BJ (cell line): ENCODE measurements around the gene PPM1J. TPM values are rescaled to one million over a fixed set of nuclear protein-coding genes. Genes with fewer than 3 reads are reported as not detected.

Experiments used
- CTCF ChIA-PET: fragments of 350-600 bp; formaldehyde crosslinking; extraction: SDS; loops from one replicate; lab custom pipeline; 2021; ENCODE audit warnings: antibody characterized with exemption, inconsistent platforms; lab: Yijun Ruan, JAX
- POLR2A ChIA-PET: fragments of 300-600 bp; sonication (Branson Sonifier 250); formaldehyde crosslinking; extraction: SDS; loops from one replicate; lab custom pipeline; 2021; ENCODE audit warnings: antibody characterized with exemption; lab: Charles Lee
- DNase-seq: peaks from one replicate; pipeline ENCODE4 v3.0.0-alpha.2; 2011; ENCODE audit warnings: low read depth
- H3K27me3 ChIP-seq: 2 replicates; pipeline ENCODE4 v1.6.0; 2011; ENCODE audit warnings: low read length; ENCODE audit not compliant: control insufficient read depth, insufficient read depth
- H3K36me3 ChIP-seq: 2 replicates; pipeline ENCODE4 v1.5.1; 2011; ENCODE audit warnings: low read length; ENCODE audit not compliant: control insufficient read depth, insufficient read depth
- H3K4me3 ChIP-seq: 2 replicates; pipeline ENCODE4 v1.5.1; 2011; ENCODE audit warnings: low read depth, mild to moderate bottlenecking, control low read depth, low read length
- polyA plus RNA-seq: library from polyadenylated mRNA; depleted of rRNA; stranded (reverse); fragments of >200 nt; gene quantifications from 2 replicates; pipeline ENCODE4 v1.2.3, GENCODE V29; 2011
- TF ChIP-seq, protein P1 (sequence below): IDR thresholded peaks from 2 replicates; pipeline ENCODE4 v1.5.1; 2011; ENCODE audit warnings: low read depth, mild to moderate bottlenecking, control low read depth, inconsistent platforms, low read length, moderate library complexity; ENCODE audit not compliant: insufficient read depth

Gene PPM1J
- polyA plus RNA-seq, 1 experiment, result 1.4 TPM

DNA sequence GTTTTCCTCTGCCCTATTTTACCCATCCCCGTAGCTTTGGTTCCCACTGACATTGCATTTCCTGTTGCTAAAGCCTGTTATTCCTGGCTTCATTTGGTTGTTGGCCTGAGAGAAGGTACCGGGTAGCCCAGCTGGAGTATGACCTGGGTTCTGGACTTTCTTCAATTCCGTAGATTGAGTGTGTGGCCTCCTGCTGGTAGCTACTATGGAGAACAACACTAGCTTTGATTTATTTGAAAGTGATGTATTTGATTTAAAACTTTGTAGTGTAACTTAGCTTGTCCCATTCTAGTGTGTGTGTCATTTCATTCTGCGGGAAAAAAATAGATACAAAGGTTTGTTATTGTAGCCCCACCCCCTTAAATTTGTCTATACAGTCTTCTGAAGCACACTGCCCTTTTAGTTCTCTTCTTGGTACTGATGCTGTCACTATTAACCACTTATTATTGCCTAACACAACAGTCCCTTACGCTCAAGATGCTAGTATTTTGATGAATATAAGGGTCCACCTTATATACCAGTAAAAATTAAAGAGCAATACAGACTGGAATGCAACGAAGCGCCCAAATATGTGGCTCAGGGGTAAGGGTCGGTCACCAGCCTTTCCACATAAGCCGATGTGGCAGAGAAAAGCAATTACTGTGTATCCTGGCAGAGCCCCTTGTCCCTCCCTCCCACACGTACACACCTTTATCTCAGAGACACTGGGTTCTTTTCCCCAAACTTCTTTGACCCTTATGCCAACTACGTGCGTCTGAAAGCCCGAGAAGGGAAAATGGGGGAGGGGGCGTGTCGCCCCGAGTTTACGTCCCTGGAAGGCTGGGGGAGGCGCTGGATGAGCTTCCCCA lies 41.3 kb downstream of the PPM1J start:
- ChIA-PET CTCF (interaction anchor here (0.5 to 4.9 kb wide), 22 partner anchors 12 to 283 kb away, joined by 3 to 46 read pairs (median 4); no protein-coding TSS in a partner anchor), POLR2A (interaction anchor here (0.5 kb wide), 2 partner anchors 130 to 292 kb away, joined by 5 to 9 read pairs; no protein-coding TSS in a partner anchor)
- TF ChIP-seq, protein P1, sequence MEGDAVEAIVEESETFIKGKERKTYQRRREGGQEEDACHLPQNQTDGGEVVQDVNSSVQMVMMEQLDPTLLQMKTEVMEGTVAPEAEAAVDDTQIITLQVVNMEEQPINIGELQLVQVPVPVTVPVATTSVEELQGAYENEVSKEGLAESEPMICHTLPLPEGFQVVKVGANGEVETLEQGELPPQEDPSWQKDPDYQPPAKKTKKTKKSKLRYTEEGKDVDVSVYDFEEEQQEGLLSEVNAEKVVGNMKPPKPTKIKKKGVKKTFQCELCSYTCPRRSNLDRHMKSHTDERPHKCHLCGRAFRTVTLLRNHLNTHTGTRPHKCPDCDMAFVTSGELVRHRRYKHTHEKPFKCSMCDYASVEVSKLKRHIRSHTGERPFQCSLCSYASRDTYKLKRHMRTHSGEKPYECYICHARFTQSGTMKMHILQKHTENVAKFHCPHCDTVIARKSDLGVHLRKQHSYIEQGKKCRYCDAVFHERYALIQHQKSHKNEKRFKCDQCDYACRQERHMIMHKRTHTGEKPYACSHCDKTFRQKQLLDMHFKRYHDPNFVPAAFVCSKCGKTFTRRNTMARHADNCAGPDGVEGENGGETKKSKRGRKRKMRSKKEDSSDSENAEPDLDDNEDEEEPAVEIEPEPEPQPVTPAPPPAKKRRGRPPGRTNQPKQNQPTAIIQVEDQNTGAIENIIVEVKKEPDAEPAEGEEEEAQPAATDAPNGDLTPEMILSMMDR, result peak; percentile 66
- Histone ChIP-seq H3K4me3 (peak overlapping the region; percentile 54), H3K36me3 (peaks cover 8% of the 10 kb centered on the region), H3K27me3 (no peaks in the 10 kb centered on the region)
- no peak for DNase-seq

DNA sequence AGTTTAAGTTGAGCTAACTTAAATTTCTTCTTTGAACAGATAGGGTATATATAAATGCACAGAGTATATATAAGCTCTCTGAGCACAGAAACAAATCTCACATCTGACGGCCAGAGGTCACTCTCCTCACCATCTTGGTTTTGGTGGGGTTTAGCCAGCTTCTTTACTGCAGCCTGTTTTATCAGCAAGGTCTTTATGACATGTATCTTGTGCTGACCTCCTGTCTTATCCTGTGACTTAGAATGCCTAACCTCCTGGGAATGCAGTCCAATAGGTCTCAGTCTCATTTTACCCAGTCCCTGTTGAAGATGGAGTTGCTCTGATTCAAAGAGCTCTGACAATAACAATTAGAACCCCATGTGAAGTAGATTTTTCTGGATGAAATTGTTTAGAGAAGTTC lies 42.3 kb downstream of the PPM1J start:
- no peak for DNase-seq
- CTCF ChIA-PET, result interaction anchor here (0.8 to 4.9 kb wide), 13 partner anchors 11 to 282 kb away, joined by 3 to 46 read pairs (median 5); partner anchors contain the start of gene PPM1J
- TF ChIP-seq, protein P1, result no peak
- no peaks in the 10 kb centered on the region for H3K27me3 ChIP-seq
- H3K4me3 ChIP-seq, result no peak overlapping the region
- POLR2A ChIA-PET, result interaction anchor here (0.5 kb wide), 1 partner anchor 129 kb away, joined by 9 read pairs; no protein-coding TSS in a partner anchor
- H3K36me3 ChIP-seq, result peaks cover 8% of the 10 kb centered on the region

DNA sequence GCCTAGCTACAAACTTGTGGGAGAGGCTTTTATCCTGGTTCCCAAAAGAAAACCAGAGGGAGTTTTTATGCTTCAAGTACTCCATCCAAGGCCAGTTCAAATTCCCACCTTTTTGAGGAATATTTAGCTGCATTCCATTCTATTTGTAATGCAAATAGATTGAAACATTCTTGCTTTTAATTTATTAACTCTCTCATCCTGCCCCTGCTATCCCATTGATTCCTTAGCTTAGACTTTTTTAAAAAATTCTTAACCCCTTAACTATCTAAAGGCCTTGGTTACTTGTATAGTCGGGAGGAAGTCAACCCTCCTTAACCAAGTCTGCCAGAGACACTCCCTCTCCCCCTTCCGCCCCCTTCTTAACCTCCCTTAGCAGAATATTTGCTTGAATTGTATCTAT lies 43.1 kb downstream of the PPM1J start:
- POLR2A ChIA-PET, result no interaction called here
- Histone ChIP-seq H3K4me3 (no peak overlapping the region), H3K36me3 (peaks cover 9% of the 10 kb centered on the region), H3K27me3 (no peaks in the 10 kb centered on the region)
- TF ChIP-seq, protein P1, result no peak
- no peak for DNase-seq
- CTCF ChIA-PET, result interaction anchor here (1.2 to 4.9 kb wide), 4 partner anchors 11 to 281 kb away, joined by 3 to 46 read pairs (median 10); partner anchors contain the start of gene PPM1J

DNA sequence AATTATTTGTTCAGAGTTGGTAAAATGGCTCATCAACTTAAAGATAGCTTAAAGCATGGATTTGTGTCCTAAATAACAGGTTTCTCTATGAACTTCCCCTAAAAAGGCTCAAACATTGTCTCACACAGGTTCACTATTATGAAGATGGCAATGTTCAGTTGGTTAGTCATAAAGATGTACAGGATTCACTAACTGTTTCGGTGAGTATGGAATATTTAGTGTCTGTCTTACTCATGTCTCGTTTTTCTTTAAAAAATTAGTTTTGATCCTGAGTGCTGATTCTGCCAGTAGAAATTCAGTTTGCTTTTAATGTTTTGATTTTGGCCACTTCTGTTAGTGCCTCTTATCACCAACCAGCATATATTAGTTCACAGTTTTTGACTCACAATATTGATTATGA lies 48.2 kb downstream of the PPM1J start:
- POLR2A ChIA-PET, result no interaction called here
- Histone ChIP-seq H3K4me3 (no peak overlapping the region), H3K27me3 (no peaks in the 10 kb centered on the region), H3K36me3 (peaks cover 12% of the 10 kb centered on the region)
- CTCF ChIA-PET, result no interaction called here
- DNase-seq, result no peak
- TF ChIP-seq, protein P1, result no peak

DNA sequence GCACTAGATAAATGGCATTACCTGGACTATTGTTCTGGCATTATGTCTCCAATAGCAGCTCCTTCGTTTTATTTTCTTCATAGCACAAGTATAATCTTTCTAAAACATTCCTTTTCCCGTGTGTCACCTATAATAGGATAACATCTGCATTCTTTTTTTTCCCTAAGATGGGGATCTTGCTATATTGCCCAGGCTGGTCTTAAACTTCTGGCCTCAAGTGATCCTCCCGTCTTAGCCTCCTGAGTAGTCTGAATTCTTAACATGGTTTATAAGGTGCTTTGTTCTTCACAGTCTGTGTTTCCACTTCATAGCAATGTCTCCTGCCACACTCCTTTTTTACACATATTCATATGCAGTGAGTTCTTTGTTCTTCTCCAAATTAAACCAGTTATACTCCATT lies 49.3 kb downstream of the PPM1J start:
- no peak for DNase-seq
- Histone ChIP-seq H3K36me3 (peaks cover 14% of the 10 kb centered on the region), H3K27me3 (no peaks in the 10 kb centered on the region), H3K4me3 (no peak overlapping the region)
- ChIA-PET POLR2A (no interaction called here), CTCF (no interaction called here)
- TF ChIP-seq, protein P1, result no peak
